ENCODE results near the gene RPS6KA1. TPM values are rescaled to one million over a fixed set of nuclear protein-coding genes. Genes with fewer than 3 reads are reported as not detected.

RPS6KA1 gene
- total and polyA plus RNA-seq, 8 donors: 13.6 to 32.2 (median 18.4) TPM

GRCh38 chr1:26570287-26570686 lies 40.7 kb downstream of the RPS6KA1 start:
- DNase-seq (no peak), FAIRE-seq (no peak), ATAC-seq (no peak)
- WGBS, 2 donors: 77 to 85% methylated on average over 4 of the region's 4 CpGs
- H3K4me3 ChIP-seq: no peak overlapping the region
- H3K9me3 ChIP-seq: no peaks in the 10 kb centered on the region
- H3K36me3 ChIP-seq: peaks cover 0 to 27% (median 9%) of the 10 kb centered on the region in 3 donors
- H3K27me3 ChIP-seq: no peaks in the 10 kb centered on the region
- no peaks in the 10 kb centered on the region for H3K4me1 ChIP-seq
- intact Hi-C loops (cut with DNase I): no loop called here
- TF ChIP-seq, protein P1, sequence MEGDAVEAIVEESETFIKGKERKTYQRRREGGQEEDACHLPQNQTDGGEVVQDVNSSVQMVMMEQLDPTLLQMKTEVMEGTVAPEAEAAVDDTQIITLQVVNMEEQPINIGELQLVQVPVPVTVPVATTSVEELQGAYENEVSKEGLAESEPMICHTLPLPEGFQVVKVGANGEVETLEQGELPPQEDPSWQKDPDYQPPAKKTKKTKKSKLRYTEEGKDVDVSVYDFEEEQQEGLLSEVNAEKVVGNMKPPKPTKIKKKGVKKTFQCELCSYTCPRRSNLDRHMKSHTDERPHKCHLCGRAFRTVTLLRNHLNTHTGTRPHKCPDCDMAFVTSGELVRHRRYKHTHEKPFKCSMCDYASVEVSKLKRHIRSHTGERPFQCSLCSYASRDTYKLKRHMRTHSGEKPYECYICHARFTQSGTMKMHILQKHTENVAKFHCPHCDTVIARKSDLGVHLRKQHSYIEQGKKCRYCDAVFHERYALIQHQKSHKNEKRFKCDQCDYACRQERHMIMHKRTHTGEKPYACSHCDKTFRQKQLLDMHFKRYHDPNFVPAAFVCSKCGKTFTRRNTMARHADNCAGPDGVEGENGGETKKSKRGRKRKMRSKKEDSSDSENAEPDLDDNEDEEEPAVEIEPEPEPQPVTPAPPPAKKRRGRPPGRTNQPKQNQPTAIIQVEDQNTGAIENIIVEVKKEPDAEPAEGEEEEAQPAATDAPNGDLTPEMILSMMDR (IDR thresholded peaks at IDR 0.05): no peak
- no peak overlapping the region for H3K27ac ChIP-seq

- H3K27me3 ChIP-seq: no peaks in the 10 kb centered on the region
- peaks cover 0 to 27% (median 9%) of the 10 kb centered on the region in 3 donors for H3K36me3 ChIP-seq
- H3K4me1 ChIP-seq: no peaks in the 10 kb centered on the region
- DNase-seq (peak in 1 of 6 donors; percentile 47), ATAC-seq (no peak), FAIRE-seq (no peak)
- no peak overlapping the region for H3K27ac ChIP-seq
- no peaks in the 10 kb centered on the region for H3K9me3 ChIP-seq
- 62 to 64% methylated on average over 8 of the region's 8 CpGs for WGBS, 2 donors
- no peak overlapping the region for H3K4me3 ChIP-seq
- TF ChIP-seq, protein P1 (IDR thresholded peaks at IDR 0.05): no peak
- intact Hi-C loops (cut with DNase I): no loop called here
Observed at GRCh38 chr1:26571381-26571780, 41.8 kb downstream of the RPS6KA1 start.

GRCh38 chr1:26574018-26574417 lies 44.5 kb downstream of the RPS6KA1 start:
- Histone ChIP-seq H3K36me3 (peaks cover 0 to 27% (median 9%) of the 10 kb centered on the region in 3 donors), H3K9me3 (no peaks in the 10 kb centered on the region), H3K4me3 (no peak overlapping the region), H3K4me1 (no peaks in the 10 kb centered on the region), H3K27ac (no peak overlapping the region), H3K27me3 (no peaks in the 10 kb centered on the region)
- ATAC-seq (peak in 1 of 4 donors; percentile 29), FAIRE-seq (no peak), DNase-seq (peak in 2 of 6 donors; percentile 23 to 64)
- WGBS, 2 donors: 92 to 95% methylated on average over 13 of the region's 13 CpGs
- TF ChIP-seq, protein P1 (IDR thresholded peaks at IDR 0.05): no peak
- intact Hi-C loops (cut with DNase I): no loop called here

DNA sequence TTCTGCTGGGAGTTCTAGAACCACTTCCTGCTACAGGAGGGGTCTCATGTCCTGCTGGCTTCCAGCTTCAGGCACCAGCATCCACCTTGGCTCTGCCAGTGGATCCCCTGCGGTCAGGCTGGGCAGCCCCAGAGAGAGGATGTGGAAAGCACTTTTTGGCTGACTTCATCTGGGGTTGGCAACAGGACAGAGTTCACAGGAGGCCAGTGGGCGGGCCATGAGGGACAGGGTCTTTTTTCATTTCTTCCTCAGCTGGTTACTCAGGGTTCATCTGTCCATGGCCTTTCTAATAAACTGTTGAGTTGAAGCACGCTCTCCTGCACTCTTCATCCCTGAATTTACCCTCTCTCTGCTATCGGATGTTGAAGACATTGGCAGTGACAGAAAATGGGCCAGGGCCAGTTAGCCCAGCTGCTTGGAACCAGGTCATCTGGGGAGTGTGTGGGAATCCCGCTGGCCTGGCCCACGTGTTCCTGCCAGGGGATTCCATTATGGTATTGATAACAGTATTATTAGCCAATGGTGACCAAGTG lies 45.2 kb downstream of the RPS6KA1 start:
- Histone ChIP-seq H3K27me3 (no peaks in the 10 kb centered on the region), H3K4me3 (no peak overlapping the region), H3K27ac (no peak overlapping the region), H3K4me1 (no peaks in the 10 kb centered on the region), H3K36me3 (peaks cover 0 to 27% (median 9%) of the 10 kb centered on the region in 3 donors), H3K9me3 (no peaks in the 10 kb centered on the region)
- intact Hi-C loops (cut with DNase I): no loop called here
- FAIRE-seq (no peak), DNase-seq (peak in 3 of 6 donors; percentile 25 to 39 (median 27)), ATAC-seq (peak; percentile 40 to 63 (median 41))
- TF ChIP-seq, protein P1 (IDR thresholded peaks at IDR 0.05): no peak
- 53 to 60% methylated on average over 6 of the region's 6 CpGs for WGBS, 2 donors

GRCh38 chr1:26575348-26575747 lies 45.8 kb downstream of the RPS6KA1 start:
- TF ChIP-seq, protein P1 (IDR thresholded peaks at IDR 0.05): no peak
- DNase-seq (no peak), FAIRE-seq (no peak), ATAC-seq (no peak)
- H3K9me3 ChIP-seq: no peaks in the 10 kb centered on the region
- 85 to 86% methylated on average over 3 of the region's 3 CpGs for WGBS, 2 donors
- H3K36me3 ChIP-seq: peaks cover 0 to 27% (median 9%) of the 10 kb centered on the region in 3 donors
- H3K27me3 ChIP-seq: no peaks in the 10 kb centered on the region
- no peaks in the 10 kb centered on the region for H3K4me1 ChIP-seq
- no peak overlapping the region for H3K27ac ChIP-seq
- no peak overlapping the region for H3K4me3 ChIP-seq
- intact Hi-C loops (cut with DNase I): no loop called here

All from pancreas (tissue), 10 donors.